Measurements from ENCODE around the gene PRRG2. TPM values are rescaled to one million over a fixed set of nuclear protein-coding genes. Genes with fewer than 3 reads are reported as not detected.
A peak's percentile ranks its signal among the peaks of the same experiment; 100 is the strongest.

PRRG2 gene
- total and polyA plus RNA-seq, 2 of the 13 experiments (the other 11 are each of a cell fraction or from before 2014, with no cell fraction given): 0.66 to 0.82 TPM

DNA sequence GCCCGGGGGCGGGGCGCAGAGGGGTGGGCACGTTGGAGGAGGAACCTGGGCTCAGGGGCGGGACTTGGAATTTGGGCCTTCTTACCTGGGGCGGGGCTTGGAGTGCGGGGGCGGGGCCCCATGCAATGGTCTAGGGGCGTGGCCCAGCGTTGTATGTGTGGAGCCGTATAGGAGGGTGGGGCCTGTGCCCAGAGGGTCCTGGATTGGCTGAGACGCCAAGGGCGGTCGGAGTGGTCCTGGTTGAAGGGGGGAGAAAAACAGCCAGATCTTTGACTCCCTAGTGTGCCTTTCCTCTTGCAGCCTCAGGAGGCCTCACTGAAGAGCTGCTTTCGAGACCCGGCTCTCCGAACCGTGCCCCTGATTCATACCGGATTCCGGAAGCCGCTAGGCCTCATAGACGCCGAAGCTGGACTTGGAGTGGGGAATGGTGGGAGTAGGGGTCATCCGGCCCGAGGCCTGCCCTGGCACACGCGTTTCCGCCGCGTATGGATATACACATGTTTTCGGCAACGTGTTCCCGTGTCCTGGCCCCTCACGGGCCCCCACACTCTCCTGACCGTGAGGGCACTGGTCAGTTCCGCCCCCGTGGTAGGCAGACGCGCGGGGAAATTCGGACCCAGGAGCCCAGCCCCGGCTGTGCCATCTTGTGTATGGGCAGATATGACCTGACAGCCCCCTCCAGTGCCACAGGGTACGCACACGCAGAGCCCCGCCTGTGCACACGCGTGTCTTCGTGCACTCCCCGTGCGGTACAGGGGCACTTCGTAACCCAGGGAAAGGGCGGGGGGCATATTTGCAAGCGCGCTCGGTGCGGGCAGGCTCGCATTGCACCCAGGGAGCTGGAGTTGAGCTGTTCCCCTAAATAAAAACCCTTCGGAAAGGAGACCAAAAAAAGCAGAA is 9.2 kb downstream of the PRRG2 start (continued):
- TF ChIP-seq NFAT5 (CRISPR knock-in tag; IDR thresholded peaks at IDR 0.05) (peak; percentile 21; the same call in 1 of the 2 replicates), DNMT3B (CRISPR knock-in tag; conservative IDR thresholded peaks at IDR 0.05) (no peak), MTF2 (CRISPR knock-in tag; IDR thresholded peaks at IDR 0.05; ENCODE audit: borderline replicate concordance) (0 out of 2 replicates have a peak, but pooled peaks have one; percentile 30), SALL1 (CRISPR knock-in tag; IDR thresholded peaks at IDR 0.05) (peak; percentile 72; the same call in 1 of the 2 replicates), ETV5 (CRISPR knock-in tag; IDR thresholded peaks at IDR 0.05; ENCODE audit: borderline replicate concordance) (peak; percentile 66), TARDBP (CRISPR knock-in tag; IDR thresholded peaks at IDR 0.05) (peak; percentile 52; the same call in 1 of the 2 replicates), ZNF138 (CRISPR knock-in tag; IDR thresholded peaks at IDR 0.05; ENCODE audit: low read depth) (no peak), CBFB (CRISPR knock-in tag; IDR thresholded peaks at IDR 0.05) (peak; percentile 22; the same call in 1 of the 2 replicates), ARNT2 (CRISPR knock-in tag; IDR thresholded peaks at IDR 0.05; ENCODE audit: low read depth) (no peak), LCORL (IDR thresholded peaks at IDR 0.05) (no peak), LCORL (CRISPR knock-in tag; IDR thresholded peaks at IDR 0.05) (no peak), HNRNPL (IDR thresholded peaks at IDR 0.05; ENCODE audit: low read depth, low read length) (peak; percentile 83; the same call in 1 of the 2 replicates), ZNF629 (CRISPR knock-in tag; conservative IDR thresholded peaks at IDR 0.05) (0 out of 2 replicates have a peak, but pooled peaks have one; percentile 25), GZF1 (CRISPR knock-in tag; IDR thresholded peaks at IDR 0.05) (no peak; the same call in 1 of the 2 replicates), ZNF547 (CRISPR knock-in tag; IDR thresholded peaks at IDR 0.05) (peak; percentile 71; the same call in 1 of the 2 replicates), ZBTB42 (CRISPR knock-in tag; IDR thresholded peaks at IDR 0.05) (0 out of 2 replicates have a peak, but pooled peaks have one; percentile 51), ZFP36L2 (CRISPR knock-in tag; IDR thresholded peaks at IDR 0.05) (no peak), REXO4 (CRISPR knock-in tag; IDR thresholded peaks at IDR 0.05; ENCODE audit: borderline replicate concordance) (no peak), ZNF354B (CRISPR knock-in tag; IDR thresholded peaks at IDR 0.05) (no peak), FOXO1 (CRISPR knock-in tag; IDR thresholded peaks at IDR 0.05) (peak; percentile 40; the same call in 1 of the 2 replicates), ZNF777 (CRISPR knock-in tag; IDR thresholded peaks at IDR 0.05) (0 out of 2 replicates have a peak, but pooled peaks have one; percentile 27), MLLT10 (CRISPR knock-in tag; IDR thresholded peaks at IDR 0.05) (no peak), ATF5 (CRISPR knock-in tag; IDR thresholded peaks at IDR 0.05; ENCODE audit: low read depth) (no peak)
- TF ChIP-seq, protein P1, sequence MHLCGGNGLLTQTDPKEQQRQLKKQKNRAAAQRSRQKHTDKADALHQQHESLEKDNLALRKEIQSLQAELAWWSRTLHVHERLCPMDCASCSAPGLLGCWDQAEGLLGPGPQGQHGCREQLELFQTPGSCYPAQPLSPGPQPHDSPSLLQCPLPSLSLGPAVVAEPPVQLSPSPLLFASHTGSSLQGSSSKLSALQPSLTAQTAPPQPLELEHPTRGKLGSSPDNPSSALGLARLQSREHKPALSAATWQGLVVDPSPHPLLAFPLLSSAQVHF (CRISPR knock-in tag; IDR thresholded peaks at IDR 0.05): no peak

Data from HepG2 (cell line).